COLO829 (cell line): ENCODE data around the gene TAF8.

Source experiments
- DNase-seq: peaks from one replicate; pipeline ENCODE4 v3.0.0; 2012; ENCODE audit warnings: low spot score

TAF8 gene

GRCh38 chr6:42059743-42060142, 9.4 kb downstream of the TAF8 start:
- no peak for DNase-seq

GRCh38 chr6:42066156-42066675, 15.9 kb downstream of the TAF8 start:
- DNase-seq, result no peak

- DNase-seq, result no peak
Measured at GRCh38 chr6:42068173-42068572, 17.8 kb downstream of the TAF8 start.

- no peak for DNase-seq
Measured at GRCh38 chr6:42068872-42069522, 18.7 kb downstream of the TAF8 start.

GRCh38 chr6:42071881-42072583, 21.7 kb downstream of the TAF8 start:
- no peak for DNase-seq

GRCh38 chr6:42073287-42073686, 23.0 kb downstream of the TAF8 start:
- DNase-seq, result no peak

GRCh38 chr6:42075159-42075838, 25.0 kb downstream of the TAF8 start:
- peak; percentile 89 for DNase-seq

GRCh38 chr6:42078386-42078785, 28.1 kb downstream of the TAF8 start:
- no peak for DNase-seq

- no peak for DNase-seq
Measured at GRCh38 chr6:42079941-42080464, 29.7 kb downstream of the TAF8 start.

- no peak for DNase-seq
Measured at GRCh38 chr6:42083530-42083929, 33.2 kb downstream of the TAF8 start.

- DNase-seq, result no peak
Measured at GRCh38 chr6:42084889-42085288, 34.6 kb downstream of the TAF8 start.

- no peak for DNase-seq
Measured at GRCh38 chr6:42086046-42087035, 36.0 kb downstream of the TAF8 start.

GRCh38 chr6:42088101-42088591, 37.8 kb downstream of the TAF8 start:
- no peak for DNase-seq

- DNase-seq, result no peak
Measured at GRCh38 chr6:42090819-42091717, 40.7 kb downstream of the TAF8 start.

GRCh38 chr6:42091718-42092023, 41.3 kb downstream of the TAF8 start:
- DNase-seq, result no peak

- no peak for DNase-seq
Measured at GRCh38 chr6:42093582-42094329, 43.4 kb downstream of the TAF8 start.

GRCh38 chr6:42095094-42095493, 44.8 kb downstream of the TAF8 start:
- no peak for DNase-seq

- no peak for DNase-seq
Measured at GRCh38 chr6:42095776-42096541, 45.6 kb downstream of the TAF8 start.
